Body of pancreas (tissue), 4 donors: Measurements from ENCODE around the gene POLR2J.

Experiments
- CTCF ChIP-seq, 7 experiments: fragments of 450-650 bp in 4 of 7; fragments of 200-600 bp in 3 of 7; sonication (generic) in 3 of 7; IDR thresholded peaks; one replicate each; pipeline ENCODE4 v1.5.1; 2016 to 2019; ENCODE audit warnings: antibody characterized with exemption in 7 of 7
- POLR2A ChIP-seq, 3 donors: fragments of 450-650 bp; IDR thresholded peaks; one replicate each; pipeline ENCODE4 v1.6.1; 2016; ENCODE audit warnings: antibody characterized with exemption in 3 of 3, mild to moderate bottlenecking in 2 of 3

GRCh38 chr7:102447311-102447710 is 31.4 kb downstream of the POLR2J start:
- TF ChIP-seq CTCF (IDR thresholded peaks at IDR 0.05) (no peak), POLR2A (IDR thresholded peaks at IDR 0.05) (no peak)
